H9 (cell line): ENCODE measurements around the gene NPTX2. TPM values are rescaled to one million over a fixed set of nuclear protein-coding genes. Genes with fewer than 3 reads are reported as not detected.

Experiments used
- DNase-seq: peaks from one replicate; pipeline ENCODE4 v3.0.0-alpha.2; 2017
- H2AFZ ChIP-seq: one replicate; pipeline ENCODE4 v1.6.1; 2013; ENCODE audit warnings: mild to moderate bottlenecking, low read length, control low read depth, moderate library complexity
- H2AK5ac ChIP-seq: 2 replicates; pipeline ENCODE4 v1.6.1; 2013; ENCODE audit warnings: low read length, control low read depth, mixed read lengths; ENCODE audit not compliant: insufficient read length
- H2BK120ac ChIP-seq: one replicate; pipeline ENCODE4 v1.6.1; 2013; ENCODE audit warnings: low read depth, mild to moderate bottlenecking, low read length, control low read depth, inconsistent platforms; ENCODE audit not compliant: poor library complexity, severe bottlenecking
- H2BK12ac ChIP-seq: 2 replicates; pipeline ENCODE4 v1.6.1; 2013; ENCODE audit warnings: low read length, control low read depth, mixed read lengths, low read depth; ENCODE audit not compliant: insufficient read length
- H2BK15ac ChIP-seq: 2 replicates; pipeline ENCODE4 v1.6.1; 2013; ENCODE audit warnings: low read depth, low read length, control low read depth
- H2BK20ac ChIP-seq: one replicate; pipeline ENCODE4 v1.6.1; 2013; ENCODE audit warnings: low read depth, mild to moderate bottlenecking, low read length, control low read depth, inconsistent platforms; ENCODE audit not compliant: poor library complexity, severe bottlenecking
- H2BK5ac ChIP-seq: 2 replicates; pipeline ENCODE4 v1.6.1; 2013; ENCODE audit warnings: low read length, control low read depth, mixed read lengths; ENCODE audit not compliant: insufficient read length
- H3K14ac ChIP-seq: 2 replicates; pipeline ENCODE4 v1.6.1; 2013; ENCODE audit warnings: low read length, control low read depth; ENCODE audit not compliant: insufficient read depth
- H3K18ac ChIP-seq: 2 replicates; pipeline ENCODE4 v1.6.1; 2013; ENCODE audit warnings: low read depth, mild to moderate bottlenecking, mixed read lengths, low read length, control low read depth; ENCODE audit not compliant: insufficient read length
- H3K23ac ChIP-seq: 2 replicates; pipeline ENCODE4 v1.6.1; 2013; ENCODE audit warnings: low read length, control low read depth, mixed read lengths, low read depth; ENCODE audit not compliant: insufficient read length
- H3K23me2 ChIP-seq: 2 replicates; pipeline ENCODE4 v1.6.1; 2013; ENCODE audit warnings: low read depth, mild to moderate bottlenecking, mixed read lengths, low read length, control low read depth; ENCODE audit not compliant: insufficient read length, poor library complexity, severe bottlenecking
- H3K27ac ChIP-seq: 2 replicates; pipeline ENCODE4 v1.5.1; 2013; ENCODE audit warnings: low read length, control low read depth, mixed read lengths, low read depth; ENCODE audit not compliant: insufficient read length
- H3K27me3 ChIP-seq: 2 replicates; pipeline ENCODE4 v1.6.1; 2013; ENCODE audit warnings: low read length, control low read depth, inconsistent platforms; ENCODE audit not compliant: insufficient read depth
- H3K4ac ChIP-seq: 2 replicates; pipeline ENCODE4 v1.6.1; 2013; ENCODE audit warnings: low read depth, mild to moderate bottlenecking, control low read depth, inconsistent platforms, low read length, moderate library complexity
- H3K4me1 ChIP-seq: 2 replicates; pipeline ENCODE4 v1.6.1; 2013; ENCODE audit warnings: low read length, control low read depth, inconsistent platforms; ENCODE audit not compliant: insufficient read depth
- H3K4me2 ChIP-seq: 2 replicates; pipeline ENCODE4 v1.6.1; 2013; ENCODE audit warnings: low read length, control low read depth, mixed read lengths; ENCODE audit not compliant: insufficient read length, insufficient read depth
- H3K56ac ChIP-seq: 2 replicates; pipeline ENCODE4 v1.6.1; 2013; ENCODE audit warnings: low read depth, mild to moderate bottlenecking, mixed read lengths, low read length, control low read depth; ENCODE audit not compliant: insufficient read length
- H3K79me1 ChIP-seq: 2 replicates; pipeline ENCODE4 v1.6.1; 2013; ENCODE audit warnings: low read depth, mild to moderate bottlenecking, moderate library complexity, low read length, control low read depth, inconsistent platforms; ENCODE audit not compliant: insufficient read depth, poor library complexity, severe bottlenecking
- H3K79me2 ChIP-seq: 2 replicates; pipeline ENCODE4 v1.6.1; 2013; ENCODE audit warnings: low read length, control low read depth, inconsistent platforms; ENCODE audit not compliant: insufficient read depth
- H3K9ac ChIP-seq: 2 replicates; pipeline ENCODE4 v1.6.1; 2013; ENCODE audit warnings: low read length, control low read depth, mixed read lengths; ENCODE audit not compliant: insufficient read length; ENCODE audit errors: extremely low read depth
- H3K9me3 ChIP-seq: one replicate; pipeline ENCODE4 v1.6.1; 2013; ENCODE audit warnings: low read depth, low read length, inconsistent platforms; ENCODE audit not compliant: control insufficient read depth
- H3T11ph ChIP-seq: one replicate; pipeline ENCODE4 v1.6.1; 2013; ENCODE audit warnings: mild to moderate bottlenecking, low read length, control low read depth, inconsistent platforms
- H4K20me1 ChIP-seq: one replicate; pipeline ENCODE4 v1.6.1; 2013; ENCODE audit not compliant: control insufficient read depth, insufficient read length, insufficient read depth
- H4K5ac ChIP-seq: 2 replicates; pipeline ENCODE4 v1.6.1; 2013; ENCODE audit warnings: low read depth, mild to moderate bottlenecking, mixed read lengths, low read length, control low read depth; ENCODE audit not compliant: insufficient read length
- H4K8ac ChIP-seq: replicated peaks from 2 replicates; pipeline ENCODE4 v1.6.1; 2013; ENCODE audit warnings: low read length, control low read depth, mixed read lengths, low read depth; ENCODE audit not compliant: insufficient read length
- H4K91ac ChIP-seq: 2 replicates; pipeline ENCODE4 v1.6.1; 2013; ENCODE audit warnings: low read depth, mild to moderate bottlenecking, moderate library complexity, mixed read lengths, low read length, control low read depth; ENCODE audit not compliant: insufficient read length
- H3K27ac Mint-ChIP-seq, 3 experiments: 2 replicates in 2 of 3; 3 replicates in 1 of 3; pipeline ENCODE4 v1.8.0; 2020 to 2021; ENCODE audit warnings: mixed read lengths in 3 of 3, mild to moderate bottlenecking in 1 of 3, moderate library complexity in 1 of 3
- H3K27me3 Mint-ChIP-seq: 2 replicates; pipeline ENCODE4 v1.8.0; 2021; ENCODE audit warnings: low read depth, mild to moderate bottlenecking, moderate library complexity, mixed read lengths
- H3K36me3 Mint-ChIP-seq, 3 experiments: 2 replicates in 2 of 3; 3 replicates in 1 of 3; pipeline ENCODE4 v1.8.0; 2020 to 2021; ENCODE audit warnings: low read depth in 3 of 3, mixed read lengths in 3 of 3; ENCODE audit not compliant: insufficient read depth in 1 of 3
- H3K4me1 Mint-ChIP-seq, 2 experiments: 2 replicates each; pipeline ENCODE4 v1.8.0; 2020; ENCODE audit warnings: mixed read lengths in 2 of 2
- H3K4me3 Mint-ChIP-seq, 2 experiments: 2 replicates in 1 of 2; 3 replicates in 1 of 2; pipeline ENCODE4 v1.8.0; 2020 to 2021; ENCODE audit warnings: mild to moderate bottlenecking in 2 of 2, mixed read lengths in 2 of 2, moderate library complexity in 1 of 2
- H3K9me3 Mint-ChIP-seq, 2 experiments: 2 replicates in 1 of 2; 3 replicates in 1 of 2; pipeline ENCODE4 v1.8.0; 2020; ENCODE audit warnings: mild to moderate bottlenecking in 2 of 2, mixed read lengths in 2 of 2, moderate library complexity in 1 of 2
- CTCF ChIP-seq: fragments of 200-600 bp; sonication (generic); conservative IDR thresholded peaks from 3 replicates; pipeline ENCODE4 v1.8.0; 2021; ENCODE audit warnings: antibody characterized with exemption, mild to moderate bottlenecking
- WGBS: extraction: QIAGEN DNeasy Blood & Tissue Kit; methylation state at CpG from one replicate; pipeline ENCODE4 v1.1.7; 2013; ENCODE audit warnings: missing lambda C conversion rate, low lambda C conversion rate, mixed read lengths; ENCODE audit not compliant: insufficient read length; ENCODE audit errors: extremely low coverage; 5-methylcytosine and 5-hydroxymethylcytosine counted together
- total RNA-seq: library from RNA; stranded (reverse); gene quantifications from 2 replicates; pipeline ENCODE4 v1.2.1, GENCODE V29; 2021

Gene NPTX2
- total RNA-seq, 1 experiment from 2014 or later = 8.4 TPM

GRCh38 chr7:98659756-98660155, 42.7 kb downstream of the NPTX2 start:
- Histone ChIP-seq H2BK15ac (no peak overlapping the region), H3K4me2 (no peak overlapping the region), H4K8ac (no peak overlapping the region), H3K14ac (no peak overlapping the region), H3K79me2 (no peaks in the 10 kb centered on the region), H3K18ac (no peak overlapping the region), H3K27me3 (no peaks in the 10 kb centered on the region), H2BK12ac (no peak overlapping the region), H3K27ac (no peak overlapping the region), H3K23me2 (no peaks in the 10 kb centered on the region), H3K4ac (no peak overlapping the region), H3K79me1 (no peaks in the 10 kb centered on the region), H4K20me1 (no peaks in the 10 kb centered on the region), H2BK5ac (no peak overlapping the region), H2AFZ (no peak overlapping the region), H3K4me1 (no peaks in the 10 kb centered on the region), H4K91ac (no peak overlapping the region), H4K5ac (no peak overlapping the region), H3K9me3 (no peaks in the 10 kb centered on the region), H3T11ph (no peak overlapping the region), H2BK20ac (no peak overlapping the region), H2BK120ac (no peak overlapping the region), H3K9ac (no peak overlapping the region), H3K23ac (no peak overlapping the region), H3K56ac (no peak overlapping the region), H2AK5ac (no peak overlapping the region)
- Mint-ChIP-seq H3K27ac (no peak overlapping the region), H3K9me3 (no peaks in the 10 kb centered on the region; a peak in 1 of 5 replicates), H3K27me3 (peaks cover 53% of the 10 kb centered on the region), H3K4me3 (no peak overlapping the region), H3K4me1 (peaks cover 0 to 4% of the 10 kb centered on the region in 2 experiments; a peak in 1 of 4 replicates), H3K36me3 (no peaks in the 10 kb centered on the region)
- no peak for TF ChIP-seq CTCF
- WGBS = no CpG with 5 or more reads among the region's 3 CpGs
- DNase-seq = no peak
